Cortex of kidney (tissue), 1 donor: ENCODE measurements around the gene PEA15.

Experiments used
- DNase-seq: peaks from one replicate; lab custom pipeline; 2025; lab: John Stamatoyannopoulos, UW

PEA15 gene

DNA sequence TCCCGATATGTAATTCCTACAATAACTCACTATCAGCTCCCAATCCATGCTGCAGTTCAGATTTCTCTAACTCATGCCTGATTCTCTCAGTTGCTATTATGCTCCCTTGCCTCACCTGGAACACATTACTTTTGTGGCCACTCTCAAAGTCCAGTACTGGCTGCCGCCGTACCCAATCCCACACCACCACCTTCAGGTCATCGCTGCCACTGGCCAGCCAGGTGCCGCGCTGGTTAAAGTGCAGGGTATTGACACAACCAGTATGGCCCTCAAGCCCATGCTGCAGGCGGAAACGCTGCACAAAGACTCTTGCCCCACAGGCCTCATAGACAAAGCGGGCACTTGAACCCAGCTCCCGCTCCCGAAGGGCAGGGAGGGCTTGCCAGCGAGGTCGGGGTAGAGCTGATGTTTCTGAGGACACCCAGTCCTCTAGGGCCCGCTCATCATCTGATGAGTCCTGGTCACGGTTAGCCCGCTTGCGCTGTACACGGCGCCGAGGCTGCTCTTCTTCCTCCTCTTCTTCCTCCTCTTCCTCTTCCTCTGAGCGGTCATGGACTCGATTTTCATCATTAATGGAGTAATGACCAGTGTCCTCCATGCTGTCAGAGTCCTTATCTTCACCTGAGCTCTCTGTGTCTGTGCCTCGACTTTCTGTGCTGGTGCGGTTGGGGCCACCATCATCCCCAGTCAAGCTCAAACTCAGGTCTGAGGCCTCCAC lies 34.6 kb downstream of the PEA15 start:
- DNase-seq, result no peak

DNA sequence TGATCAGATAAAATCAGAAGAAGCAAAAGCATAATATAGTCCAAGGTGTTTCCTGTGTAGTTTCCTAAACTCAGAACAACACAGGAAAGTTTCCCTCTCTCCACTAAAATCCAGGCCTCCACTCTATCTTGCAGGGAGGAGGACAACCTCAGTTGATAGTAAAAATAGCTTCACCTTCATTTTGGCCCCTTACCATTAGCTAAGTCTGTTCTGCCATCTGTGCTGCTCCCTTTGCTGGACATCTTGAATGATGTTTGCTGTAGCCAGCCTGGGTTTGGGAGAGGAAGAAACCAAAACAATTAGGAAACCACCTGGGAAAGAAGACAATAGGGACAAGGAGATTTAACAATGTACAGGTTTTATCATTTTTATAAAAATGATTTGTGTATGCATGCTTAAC lies 38.6 kb downstream of the PEA15 start:
- DNase-seq, result no peak

DNA sequence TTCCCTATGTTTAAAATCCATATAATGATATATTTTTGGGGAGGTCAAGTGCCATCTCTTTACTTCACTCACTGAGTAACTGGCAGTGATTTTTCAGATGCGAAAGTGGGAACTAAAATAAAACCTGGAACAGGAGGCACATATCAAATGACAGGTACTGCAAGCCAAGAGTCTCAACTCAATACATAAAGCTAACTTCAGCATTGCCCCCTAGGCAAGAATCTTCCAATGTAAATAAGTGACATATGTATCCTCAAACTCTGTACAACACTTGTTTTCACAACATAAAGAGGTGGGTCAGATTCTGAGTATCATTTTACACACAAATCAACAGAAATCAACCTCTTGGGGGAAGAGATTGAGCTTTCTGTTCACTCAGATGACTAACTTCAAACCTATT lies 39.0 kb downstream of the PEA15 start:
- no peak for DNase-seq

DNA sequence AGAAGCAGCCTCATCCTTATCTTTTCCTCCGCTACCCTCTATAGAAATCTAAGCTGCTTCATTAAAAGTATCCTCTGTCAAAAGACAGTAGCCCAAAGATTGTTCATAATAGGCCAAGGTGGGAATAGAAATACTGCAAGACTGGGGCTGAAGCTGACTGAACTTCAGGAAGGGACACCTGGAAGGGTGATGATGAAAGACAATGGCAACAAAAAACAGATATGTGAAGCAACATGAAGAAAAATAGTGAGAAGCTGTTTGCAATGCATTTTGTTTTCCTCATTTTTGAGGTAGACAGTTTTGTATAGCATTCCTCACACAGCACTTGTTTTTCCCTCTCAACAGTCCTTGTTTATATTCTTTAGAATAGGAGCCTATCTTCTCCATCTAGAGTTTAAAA lies 40.2 kb downstream of the PEA15 start:
- no peak for DNase-seq

DNA sequence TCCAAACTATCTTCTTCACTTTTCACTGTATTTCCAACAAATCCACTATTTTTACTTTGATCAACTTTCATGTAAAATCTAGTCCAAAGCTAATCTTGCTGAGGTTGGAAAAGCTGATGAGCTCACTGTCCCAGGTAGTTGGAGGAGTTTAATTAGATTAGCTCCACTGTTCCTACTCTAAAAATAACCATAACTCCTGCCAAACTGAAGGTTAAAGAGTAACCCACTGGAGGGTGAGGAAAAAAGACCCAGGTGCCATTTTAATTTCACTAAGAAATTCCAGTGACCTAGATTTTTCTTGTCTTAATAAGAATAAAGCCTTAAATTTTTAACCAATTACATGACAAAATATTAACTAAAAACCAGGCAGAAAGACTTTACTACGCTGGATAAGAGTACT lies 41.9 kb downstream of the PEA15 start:
- no peak for DNase-seq

DNA sequence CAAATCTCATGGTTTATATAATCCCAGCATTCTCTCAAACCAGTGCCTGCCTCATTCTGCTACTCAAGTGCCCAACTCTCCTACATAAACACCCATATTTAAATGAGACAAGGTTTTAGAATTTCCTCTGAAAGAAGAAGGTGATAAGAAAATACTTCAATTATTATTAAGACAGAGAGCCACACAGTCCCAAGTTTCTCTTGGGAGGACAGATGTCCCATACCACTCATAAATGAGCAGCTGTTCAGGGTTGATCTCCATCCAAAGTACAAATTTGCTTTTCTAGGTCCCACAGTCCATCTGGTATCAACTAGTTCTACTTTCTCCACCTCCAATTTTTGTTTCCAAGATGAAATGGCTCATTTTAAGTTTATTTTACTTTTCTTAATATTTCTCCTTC lies 45.8 kb downstream of the PEA15 start:
- DNase-seq, result no peak

DNA sequence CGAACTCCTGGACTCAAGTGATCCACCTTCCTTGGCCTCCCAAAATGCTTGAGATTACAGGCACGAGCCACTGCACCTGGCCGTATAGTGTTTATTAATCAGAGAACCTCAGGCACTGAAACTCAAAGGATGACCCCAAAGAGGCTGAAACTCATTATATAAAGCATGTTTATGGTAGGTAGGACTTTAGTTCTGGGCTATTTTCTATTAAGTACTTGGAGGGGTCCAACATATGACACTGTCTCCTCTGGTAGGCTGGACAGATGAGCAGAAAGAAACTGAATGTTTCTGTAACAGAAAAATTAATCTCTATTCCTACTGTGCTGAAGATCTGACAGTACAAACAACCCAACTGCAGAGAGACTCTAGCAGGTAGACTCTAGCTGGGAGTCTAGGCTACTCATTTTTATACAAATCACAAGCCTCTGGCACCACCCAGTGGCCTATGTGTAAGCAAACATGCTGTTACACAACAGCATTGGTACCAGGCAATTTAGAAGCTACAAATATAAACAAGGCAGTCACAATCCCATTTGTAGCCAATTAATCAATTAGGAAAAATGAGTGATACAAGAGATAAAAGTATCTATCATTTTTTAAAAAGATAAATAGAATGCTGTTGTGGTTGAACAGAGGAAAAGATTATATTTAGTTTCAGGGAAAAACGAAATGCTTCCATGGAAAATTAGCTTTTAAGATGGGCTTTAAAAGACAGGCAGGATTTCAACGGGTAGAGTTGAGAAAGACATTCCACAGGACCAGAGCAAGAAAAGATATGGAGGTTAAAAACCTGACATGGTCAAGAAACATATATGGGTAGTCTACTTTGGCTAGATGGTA lies 46.7 kb downstream of the PEA15 start:
- DNase-seq, result no peak

DNA sequence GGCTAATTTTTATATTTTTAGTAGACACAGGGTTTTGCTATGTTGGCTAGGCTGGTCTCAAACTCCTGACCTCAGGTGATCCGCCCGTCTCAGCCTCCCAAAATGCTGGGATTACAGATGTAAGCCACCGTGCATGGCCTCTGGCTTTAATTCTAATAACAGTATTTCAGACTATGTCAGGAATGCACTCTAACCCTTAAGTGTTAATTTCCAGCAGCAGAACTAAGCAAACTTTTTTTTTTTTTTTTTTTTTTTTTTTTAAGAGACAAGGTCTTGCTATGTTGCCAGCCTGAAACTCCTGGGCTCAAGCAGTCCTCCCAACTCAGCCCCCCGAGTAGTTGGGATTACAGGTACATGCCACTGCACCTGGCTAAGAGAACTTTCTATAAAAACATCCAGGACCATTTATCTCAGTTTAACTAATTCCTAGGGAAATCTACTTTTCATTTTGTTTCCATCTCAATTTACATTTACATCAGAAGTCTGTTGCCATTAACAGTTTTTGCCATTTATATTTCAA lies 50.7 kb downstream of the PEA15 start:
- DNase-seq, result no peak

DNA sequence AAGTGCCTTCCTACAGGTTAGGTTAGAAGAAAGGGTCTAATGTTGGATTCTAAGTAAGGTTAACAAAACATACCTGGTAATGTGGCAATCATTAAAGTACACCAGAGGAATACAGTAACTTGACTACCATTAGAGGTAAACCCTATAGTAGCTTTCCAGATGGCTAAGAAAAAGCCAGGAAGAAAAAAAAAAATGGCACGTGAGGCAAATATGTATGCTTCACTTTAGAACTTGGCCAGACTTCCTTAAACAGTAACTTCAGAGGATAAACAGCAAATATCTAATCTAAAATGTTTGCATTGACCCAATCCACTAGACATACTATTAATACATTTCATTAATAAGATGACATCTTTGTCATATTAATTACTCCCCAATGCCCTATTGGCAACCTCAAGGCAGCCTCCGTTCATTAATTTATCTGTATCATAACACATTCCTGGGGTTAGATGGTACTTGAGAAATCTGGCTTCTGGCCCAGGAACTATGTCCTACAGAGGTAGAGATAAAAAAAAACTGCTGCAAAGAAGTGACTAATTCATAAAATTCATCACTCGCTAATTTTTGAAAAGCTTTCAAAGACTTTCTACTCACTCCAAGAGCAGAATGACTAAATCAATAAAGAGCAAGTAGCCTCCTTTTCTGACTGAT lies 51.3 kb downstream of the PEA15 start:
- DNase-seq, result no peak

DNA sequence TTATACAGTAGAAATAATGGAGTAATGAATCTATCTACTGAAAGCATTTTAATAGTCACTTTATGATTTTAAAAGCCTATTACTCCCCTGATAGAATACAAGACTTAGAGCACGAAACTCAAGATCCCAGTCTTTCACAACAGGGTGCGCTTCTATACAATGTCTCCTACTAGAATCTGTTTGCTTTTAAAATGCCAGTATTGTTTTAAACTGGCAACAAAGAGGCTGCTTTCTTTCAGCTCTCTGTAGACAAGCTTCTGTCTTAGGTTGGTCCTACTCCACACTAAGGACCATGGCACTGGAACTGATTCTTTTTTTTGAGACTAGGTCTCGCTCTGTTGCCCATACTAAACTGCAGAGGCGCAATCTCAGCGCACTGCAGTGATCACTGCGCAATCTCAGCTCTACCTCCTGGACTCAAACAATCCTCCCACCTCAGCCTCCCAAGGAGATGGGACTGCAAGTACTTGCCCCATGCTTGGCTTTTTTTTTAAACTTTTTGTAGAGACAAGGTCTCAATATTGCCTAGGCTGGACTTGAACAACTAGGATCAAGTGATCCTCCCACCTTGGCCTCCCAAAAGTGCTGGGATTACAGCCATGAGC lies 52.3 kb downstream of the PEA15 start:
- no peak for DNase-seq

DNA sequence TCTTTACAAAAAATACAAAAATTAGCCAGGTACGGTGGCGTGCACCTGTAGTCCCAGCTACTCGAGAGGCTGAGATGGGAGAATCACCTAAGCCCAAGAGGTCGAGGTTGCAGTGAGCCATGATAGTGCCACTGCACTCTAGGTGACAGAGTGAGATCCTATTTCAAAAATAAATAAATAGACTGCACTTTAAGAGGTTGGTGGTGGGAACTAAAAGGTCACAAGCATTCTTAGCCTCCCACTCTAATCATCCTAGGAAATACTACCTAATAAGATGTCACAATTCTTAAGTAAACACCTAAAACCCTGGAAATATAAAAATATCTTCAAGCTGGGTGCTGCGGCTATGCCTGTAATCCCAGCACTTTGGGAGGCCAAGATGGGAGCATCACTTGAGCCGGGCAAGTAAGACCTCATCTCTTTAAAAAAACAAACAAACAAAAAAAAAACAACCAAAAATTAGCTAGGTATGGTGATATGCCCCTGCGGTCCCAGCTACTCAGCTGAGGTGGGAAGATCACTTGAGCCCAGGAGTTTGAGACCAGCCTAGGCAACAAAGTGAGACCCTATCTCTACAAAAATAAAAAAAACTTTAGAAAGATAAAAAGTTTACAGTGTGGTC lies 53.1 kb downstream of the PEA15 start:
- no peak for DNase-seq

DNA sequence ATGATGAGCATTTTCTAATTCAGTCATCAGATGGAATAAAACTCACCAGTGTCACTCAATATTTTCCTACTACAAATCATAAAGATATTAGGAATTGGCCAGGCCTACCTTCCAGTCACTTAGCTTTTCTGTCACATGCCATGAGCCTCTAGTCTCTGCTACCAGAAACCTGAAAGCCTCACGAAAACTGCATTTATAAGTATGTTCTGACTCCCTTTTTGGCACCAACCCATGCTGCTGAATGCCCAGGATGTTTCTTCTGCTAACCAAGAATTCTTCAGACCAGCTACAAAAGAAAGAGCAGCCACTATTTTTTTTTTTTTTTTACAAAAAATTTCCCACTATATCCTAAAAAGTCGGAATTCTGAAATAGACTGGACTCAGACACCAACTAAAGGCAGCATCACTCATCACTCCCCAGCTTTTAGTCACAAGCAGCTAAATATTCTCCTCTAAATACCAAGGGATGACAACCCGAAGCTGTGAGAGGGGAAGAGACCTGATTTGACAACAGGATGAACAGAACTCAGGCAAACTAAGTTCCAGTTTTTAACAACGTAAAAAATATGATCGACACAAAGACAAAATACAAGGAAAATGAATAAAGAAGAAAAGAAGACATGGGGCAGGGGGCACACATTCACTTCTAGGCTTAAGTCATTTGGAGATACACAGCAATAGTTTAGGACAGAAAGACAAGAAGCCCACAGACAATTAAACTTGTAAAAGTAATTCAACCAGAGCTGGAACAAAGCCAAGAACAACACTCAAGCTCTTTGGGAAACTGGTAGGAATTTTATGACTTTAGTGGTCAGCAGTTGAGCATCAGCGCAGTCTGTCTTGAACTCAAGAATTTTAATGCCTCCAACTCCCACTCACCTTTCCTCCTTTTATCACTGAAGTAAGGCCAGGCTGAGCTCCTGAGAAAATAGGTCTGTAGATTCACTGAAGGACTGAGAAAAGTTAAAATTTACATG lies 55.5 kb downstream of the PEA15 start:
- no peak for DNase-seq

DNA sequence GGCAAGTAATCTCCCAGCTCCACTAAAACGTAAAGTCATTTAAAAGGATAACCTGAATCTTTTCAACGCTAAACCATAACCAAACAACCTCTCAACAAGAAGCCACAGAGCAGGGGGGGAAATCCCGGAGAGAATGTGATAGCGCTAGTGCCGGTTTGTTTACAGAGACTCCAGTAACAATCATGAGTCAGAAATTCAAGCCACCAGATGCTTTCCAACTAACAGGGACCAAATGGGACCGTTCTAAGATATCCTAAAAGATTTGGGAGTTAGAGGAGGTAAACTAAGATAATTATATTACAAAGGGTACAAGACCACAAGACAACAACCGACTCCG lies 56.3 kb downstream of the PEA15 start:
- DNase-seq, result no peak

DNA sequence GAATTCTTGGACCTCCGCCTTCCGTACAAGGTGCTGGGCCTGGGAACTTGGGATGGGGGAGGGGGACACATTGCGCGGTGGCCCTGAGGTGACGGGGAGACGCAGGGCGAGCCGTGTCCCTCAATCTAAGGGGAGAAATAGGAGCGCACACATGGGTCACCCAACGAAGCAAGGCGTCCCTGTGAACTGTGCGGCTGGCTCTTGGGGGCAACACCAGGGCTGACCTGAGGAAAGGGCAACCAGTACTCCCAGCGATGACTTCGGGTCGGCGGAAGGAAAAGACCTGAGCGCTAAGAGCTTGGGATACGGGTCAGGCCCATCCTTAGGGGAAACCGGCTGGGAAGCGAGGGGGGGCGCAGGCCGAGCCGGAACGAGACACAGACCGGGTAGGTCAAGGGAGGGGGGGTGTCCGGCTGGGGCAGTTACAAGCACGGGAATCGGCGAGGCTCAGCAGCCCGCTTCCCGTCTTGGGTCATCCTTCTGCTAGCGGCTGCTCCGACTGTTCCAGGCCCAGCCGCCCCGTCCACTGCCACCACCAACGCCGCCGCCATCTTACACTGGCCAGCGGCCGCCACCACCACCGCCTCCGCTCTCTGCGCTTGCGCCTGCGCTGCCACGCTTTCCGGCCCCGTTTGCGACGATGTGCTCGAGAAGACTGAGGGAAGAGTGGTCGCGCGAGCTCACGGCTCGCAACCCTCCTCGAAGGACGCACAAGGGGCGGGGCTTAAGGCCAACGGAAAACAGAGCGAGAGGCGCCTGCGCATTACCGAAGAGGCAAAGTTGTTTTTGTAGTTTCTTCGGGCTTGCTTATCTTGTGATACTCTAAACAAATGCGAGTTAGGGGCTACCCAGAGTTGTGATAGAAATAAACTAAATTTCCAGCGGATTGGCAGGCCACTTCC lies 57.0 kb downstream of the PEA15 start, which contains the start of gene DCAF8:
TSS of gene DCAF8 (minus strand) at position 657 of the 902 bp plus-strand sequence. CDS start 18,541 bp downstream, outside the sequence.
- peak; percentile 70 for DNase-seq

DNA sequence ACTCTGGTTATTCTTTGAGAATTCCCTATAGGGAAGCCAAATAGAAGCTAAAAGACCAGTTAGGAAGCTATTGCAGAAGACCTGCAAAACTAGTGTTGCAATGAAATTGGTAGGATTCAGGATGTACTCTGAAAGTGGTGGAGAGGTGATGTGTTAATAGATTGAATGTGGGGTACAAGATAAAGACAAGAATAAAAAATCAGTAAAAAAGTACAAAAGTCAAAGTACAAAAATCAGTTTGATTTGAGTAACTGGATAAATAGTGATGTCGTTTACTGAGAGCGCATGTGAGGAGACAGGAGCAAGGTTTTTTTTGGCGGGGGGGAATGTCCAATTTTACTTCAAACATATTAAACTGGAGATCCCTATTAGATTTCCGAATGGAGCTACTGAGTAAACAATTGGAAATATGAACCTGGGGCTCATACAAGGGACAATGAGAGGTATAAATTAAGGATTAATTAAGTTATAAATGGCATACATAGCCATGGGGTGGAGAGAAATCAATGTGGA lies 59.7 kb downstream of the PEA15 start:
- DNase-seq, result no peak
